WTC11 (cell line): Measurements from ENCODE around the gene TMEM121B.

ENCODE experiments used
- CTCF ChIP-seq: fragments of 200-600 bp; IDR thresholded peaks from 2 replicates; pipeline ENCODE4 v1.8.0; 2022; ENCODE audit warnings: antibody characterized with exemption
- HMGXB4 ChIP-seq: sonication (generic); formaldehyde crosslinking; IDR thresholded peaks from 2 replicates; pipeline ENCODE4 v1.8.1; 2023; ENCODE audit warnings: mild to moderate bottlenecking, moderate library complexity, missing genetic modification reagents
- STAT6 ChIP-seq: sonication (generic); formaldehyde crosslinking; conservative IDR thresholded peaks from 2 replicates; pipeline ENCODE4 v1.8.1; 2023; ENCODE audit warnings: mild to moderate bottlenecking, low read depth, missing genetic modification reagents, moderate library complexity
- USF1 ChIP-seq: sonication (generic); formaldehyde crosslinking; IDR thresholded peaks from 2 replicates; pipeline ENCODE4 v1.8.0; 2022; ENCODE audit warnings: mild to moderate bottlenecking, missing genetic modification reagents

GRCh38 chr22:17167486-17167885, 46.3 kb upstream of the TMEM121B start:
- no peak for TF ChIP-seq CTCF
- TF ChIP-seq USF1: no peak
- TF ChIP-seq HMGXB4 (CRISPR knock-in tag): no peak
- TF ChIP-seq STAT6 (CRISPR knock-in tag): no peak
